OCI-LY3 (cell line): Measurements from ENCODE around the gene VPS4B.

Experiments used
- EZH2phosphoT487 ChIP-seq: fragments of 200-600 bp; shearing (Covaris generic); IDR thresholded peaks from 2 replicates; pipeline ENCODE4 v1.6.1; 2018; ENCODE audit warnings: antibody characterized with exemption, mixed run types, low read depth
- TF ChIP-seq, protein P1 (sequence below): fragments of 200-600, 300-600 bp; sonication (generic); IDR thresholded peaks from 2 replicates; pipeline ENCODE4 v1.5.1; 2014; ENCODE audit warnings: antibody characterized with exemption, low read length, low read depth

DNA sequence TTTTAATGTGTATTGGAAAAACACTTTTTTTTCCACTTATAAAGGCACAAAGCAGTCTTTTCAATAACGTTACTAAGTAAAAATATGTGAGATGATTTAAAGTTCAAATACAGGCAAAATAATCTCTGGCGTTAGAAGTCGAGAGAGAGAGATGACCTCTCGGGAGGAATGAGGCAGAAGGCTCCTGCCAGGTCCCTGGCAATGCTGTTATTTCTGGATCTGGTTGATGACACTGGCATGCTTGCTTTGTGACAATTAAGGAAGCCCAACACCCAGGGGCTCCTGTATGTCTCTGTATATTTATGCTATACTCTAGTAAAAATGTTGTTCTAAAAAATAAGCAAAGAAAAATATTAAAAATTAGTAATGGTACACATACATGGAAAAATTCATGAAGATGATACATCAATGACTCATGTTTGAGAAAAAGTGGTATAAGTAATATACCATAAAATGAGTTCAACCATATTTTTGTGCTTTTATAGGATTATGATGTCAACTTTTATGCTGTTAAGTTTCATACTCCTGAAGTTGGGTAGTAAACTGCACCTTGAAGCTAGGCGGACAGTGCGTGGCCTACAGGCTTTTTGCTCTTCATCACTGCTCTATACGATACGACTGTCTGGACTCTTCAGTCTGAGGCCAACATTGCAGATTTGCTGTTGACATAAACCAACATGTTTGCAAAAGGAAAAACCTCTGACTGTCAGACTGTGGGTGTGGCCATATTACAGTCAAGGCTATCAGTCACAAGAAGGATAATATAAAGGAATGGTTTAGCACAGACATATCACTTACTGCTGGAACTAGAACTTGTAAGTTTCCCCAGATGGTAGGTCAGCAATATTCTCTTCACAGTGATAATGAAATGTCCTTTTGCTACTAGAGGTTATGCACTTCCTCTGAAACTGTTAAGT is 19.8 kb downstream of the VPS4B start:
- TF ChIP-seq, protein P1, sequence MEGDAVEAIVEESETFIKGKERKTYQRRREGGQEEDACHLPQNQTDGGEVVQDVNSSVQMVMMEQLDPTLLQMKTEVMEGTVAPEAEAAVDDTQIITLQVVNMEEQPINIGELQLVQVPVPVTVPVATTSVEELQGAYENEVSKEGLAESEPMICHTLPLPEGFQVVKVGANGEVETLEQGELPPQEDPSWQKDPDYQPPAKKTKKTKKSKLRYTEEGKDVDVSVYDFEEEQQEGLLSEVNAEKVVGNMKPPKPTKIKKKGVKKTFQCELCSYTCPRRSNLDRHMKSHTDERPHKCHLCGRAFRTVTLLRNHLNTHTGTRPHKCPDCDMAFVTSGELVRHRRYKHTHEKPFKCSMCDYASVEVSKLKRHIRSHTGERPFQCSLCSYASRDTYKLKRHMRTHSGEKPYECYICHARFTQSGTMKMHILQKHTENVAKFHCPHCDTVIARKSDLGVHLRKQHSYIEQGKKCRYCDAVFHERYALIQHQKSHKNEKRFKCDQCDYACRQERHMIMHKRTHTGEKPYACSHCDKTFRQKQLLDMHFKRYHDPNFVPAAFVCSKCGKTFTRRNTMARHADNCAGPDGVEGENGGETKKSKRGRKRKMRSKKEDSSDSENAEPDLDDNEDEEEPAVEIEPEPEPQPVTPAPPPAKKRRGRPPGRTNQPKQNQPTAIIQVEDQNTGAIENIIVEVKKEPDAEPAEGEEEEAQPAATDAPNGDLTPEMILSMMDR = no peak
- no peak for TF ChIP-seq EZH2phosphoT487
